Neural cell (in vitro differentiated cells): ENCODE data around the gene LRGUK. TPM values are rescaled to one million over a fixed set of nuclear protein-coding genes. Genes with fewer than 3 reads are reported as not detected.

Experiments used
- H2AFZ ChIP-seq: fragments of 200-600, 300-800 bp; sonication (generic), shearing (Covaris generic); 2 replicates; pipeline ENCODE4 v1.6.0; 2014; ENCODE audit warnings: low read depth, mild to moderate bottlenecking, antibody characterized with exemption, low read length, moderate library complexity
- H3F3A ChIP-seq: fragments of 200-600 bp; shearing (Covaris generic); 2 replicates; pipeline ENCODE4 v1.6.1; 2016; ENCODE audit warnings: mild to moderate bottlenecking, moderate library complexity, mixed read lengths, antibody characterized with exemption, low read length; ENCODE audit not compliant: insufficient read depth, poor library complexity, severe bottlenecking
- H3K27ac ChIP-seq: fragments of 200-600, 300-800 bp; sonication (generic), shearing (Covaris generic); 2 replicates; pipeline ENCODE4 v1.5.1; 2014; ENCODE audit warnings: mild to moderate bottlenecking, low read length, moderate library complexity
- H3K27me3 ChIP-seq: fragments of 300-800, 200-600 bp; sonication (generic), shearing (Covaris generic); 2 replicates; pipeline ENCODE4 v1.6.0; 2014; ENCODE audit warnings: mild to moderate bottlenecking, low read depth, low read length, moderate library complexity; ENCODE audit not compliant: insufficient read depth
- H3K36me3 ChIP-seq: fragments of 300-800, 200-600 bp; sonication (generic), shearing (Covaris generic); 2 replicates; pipeline ENCODE4 v1.5.1; 2014; ENCODE audit warnings: mild to moderate bottlenecking, antibody characterized with exemption, low read length, moderate library complexity; ENCODE audit not compliant: insufficient read depth
- H3K4me2 ChIP-seq: fragments of 300-800, 200-600 bp; sonication (generic), shearing (Covaris generic); 2 replicates; pipeline ENCODE4 v1.6.0; 2014; ENCODE audit warnings: mild to moderate bottlenecking, low read length
- H3K4me3 ChIP-seq: fragments of 300-800, 200-600 bp; sonication (generic), shearing (Covaris generic); 2 replicates; pipeline ENCODE4 v1.5.1; 2014; ENCODE audit warnings: mild to moderate bottlenecking, low read length, moderate library complexity
- H3K79me2 ChIP-seq: fragments of 200-600 bp; shearing (Covaris generic); replicated peaks from 2 replicates; pipeline ENCODE4 v1.6.0; 2014; ENCODE audit warnings: mild to moderate bottlenecking, low read length, moderate library complexity; ENCODE audit not compliant: insufficient read depth
- H3K9ac ChIP-seq: fragments of 300-800, 200-600 bp; sonication (generic), shearing (Covaris generic); 2 replicates; pipeline ENCODE4 v1.6.1; 2016; ENCODE audit warnings: mild to moderate bottlenecking, low read length, mixed read lengths
- H3K9me2 ChIP-seq: fragments of 200-600 bp; shearing (Covaris generic); 2 replicates; pipeline ENCODE4 v1.6.1; 2016; ENCODE audit warnings: mild to moderate bottlenecking, low read length, mixed read lengths; ENCODE audit not compliant: insufficient read depth
- H3K9me3 ChIP-seq: fragments of 200-600, 300-800 bp; sonication (generic), shearing (Covaris generic); 2 replicates; pipeline ENCODE4 v1.6.1; 2016; ENCODE audit warnings: mild to moderate bottlenecking, mixed run types, low read length, moderate library complexity, mixed read lengths
- H4K20me1 ChIP-seq: fragments of 200-600 bp; shearing (Covaris generic); 2 replicates; pipeline ENCODE4 v1.6.1; 2016; ENCODE audit warnings: mild to moderate bottlenecking, mixed run types; ENCODE audit not compliant: insufficient read depth
- CTCF ChIP-seq: fragments of 450-650 bp; IDR thresholded peaks from 2 replicates; pipeline ENCODE4 v1.5.1; 2014; ENCODE audit warnings: antibody characterized with exemption, mild to moderate bottlenecking, moderate library complexity; ENCODE audit not compliant: poor library complexity, severe bottlenecking
- EP300 ChIP-seq: fragments of 450-650 bp; conservative IDR thresholded peaks from 2 replicates; pipeline ENCODE4 v1.6.1; 2014; ENCODE audit warnings: antibody characterized with exemption, mild to moderate bottlenecking, moderate library complexity; ENCODE audit not compliant: poor library complexity, severe bottlenecking
- EZH2 ChIP-seq: fragments of 200-600, 300-800 bp; shearing (Covaris generic), sonication (generic); IDR thresholded peaks from 2 replicates; pipeline ENCODE4 v1.6.1; 2014; ENCODE audit warnings: antibody characterized with exemption, low read length, borderline replicate concordance, mild to moderate bottlenecking; ENCODE audit not compliant: insufficient read depth, poor library complexity, severe bottlenecking
- MXI1 ChIP-seq: fragments of 450-650 bp; conservative IDR thresholded peaks from 2 replicates; pipeline ENCODE4 v1.6.1; 2014; ENCODE audit warnings: antibody characterized with exemption, mild to moderate bottlenecking; ENCODE audit not compliant: poor library complexity, severe bottlenecking
- POLR2AphosphoS5 ChIP-seq: IDR thresholded peaks from 2 replicates; pipeline ENCODE4 v1.6.1; 2012
- RAD21 ChIP-seq: fragments of 450-650 bp; conservative IDR thresholded peaks from 2 replicates; pipeline ENCODE4 v1.6.1; 2014; ENCODE audit warnings: antibody characterized with exemption, mild to moderate bottlenecking, moderate library complexity
- REST ChIP-seq: IDR thresholded peaks from 2 replicates; pipeline ENCODE4 v1.6.1; 2012; ENCODE audit warnings: borderline replicate concordance
- SMC3 ChIP-seq: fragments of 450-650 bp; conservative IDR thresholded peaks from 2 replicates; pipeline ENCODE4 v1.6.1; 2014; ENCODE audit warnings: antibody characterized with exemption, mild to moderate bottlenecking, moderate library complexity; ENCODE audit not compliant: poor library complexity
- TAF1 ChIP-seq: IDR thresholded peaks from 2 replicates; pipeline ENCODE4 v1.6.1; 2012; ENCODE audit warnings: low read depth
- polyA plus RNA-seq: library from polyadenylated mRNA; depleted of rRNA; stranded (reverse); fragments of >200 nt; gene quantifications from 2 replicates; pipeline ENCODE4 v1.2.3, GENCODE V29; 2014

Gene LRGUK
- polyA plus RNA-seq, 1 donor from 2014 or later, result 4.9 TPM

GRCh38 chr7:134113655-134114054 lies 13.5 kb upstream of the LRGUK start:
- no peaks in the 10 kb centered on the region for H3K9me3 ChIP-seq
- no peak overlapping the region for H3K9ac ChIP-seq
- H3K79me2 ChIP-seq, result no peaks in the 10 kb centered on the region
- H3K4me3 ChIP-seq, result no peak overlapping the region
- no peaks in the 10 kb centered on the region for H3K9me2 ChIP-seq
- TF ChIP-seq POLR2AphosphoS5 (no peak), RAD21 (no peak), SMC3 (no peak), MXI1 (no peak), EZH2 (no peak)
- H3K27me3 ChIP-seq, result no peaks in the 10 kb centered on the region
- H4K20me1 ChIP-seq, result no peaks in the 10 kb centered on the region
- H2AFZ ChIP-seq, result no peak overlapping the region
- no peaks in the 10 kb centered on the region for H3F3A ChIP-seq
- H3K27ac ChIP-seq, result no peak overlapping the region
- no peaks in the 10 kb centered on the region for H3K36me3 ChIP-seq
- no peak overlapping the region for H3K4me2 ChIP-seq

- no peak overlapping the region for H2AFZ ChIP-seq
- no peaks in the 10 kb centered on the region for H3K27me3 ChIP-seq
- no peak for TF ChIP-seq POLR2AphosphoS5
- TF ChIP-seq TAF1, result no peak
- TF ChIP-seq REST, result no peak
- TF ChIP-seq EZH2, result no peak
- no peak for TF ChIP-seq SMC3
- no peak for TF ChIP-seq MXI1
- TF ChIP-seq RAD21, result no peak
- H3K36me3 ChIP-seq, result no peaks in the 10 kb centered on the region
- no peaks in the 10 kb centered on the region for H3F3A ChIP-seq
- H3K9me2 ChIP-seq, result no peaks in the 10 kb centered on the region
- no peaks in the 10 kb centered on the region for H3K9me3 ChIP-seq
- H3K4me2 ChIP-seq, result no peak overlapping the region
- H3K27ac ChIP-seq, result no peak overlapping the region
- H3K9ac ChIP-seq, result no peak overlapping the region
- H4K20me1 ChIP-seq, result no peaks in the 10 kb centered on the region
- no peaks in the 10 kb centered on the region for H3K79me2 ChIP-seq
- no peak overlapping the region for H3K4me3 ChIP-seq
Observed at GRCh38 chr7:134114992-134115391, 12.1 kb upstream of the LRGUK start.

GRCh38 chr7:134120405-134120804 lies 6.7 kb upstream of the LRGUK start:
- Histone ChIP-seq H3K9ac (no peak overlapping the region), H4K20me1 (no peaks in the 10 kb centered on the region), H2AFZ (no peak overlapping the region), H3K9me3 (no peaks in the 10 kb centered on the region), H3K4me2 (no peak overlapping the region), H3K27ac (no peak overlapping the region), H3F3A (no peaks in the 10 kb centered on the region), H3K9me2 (no peaks in the 10 kb centered on the region), H3K4me3 (no peak overlapping the region), H3K79me2 (no peaks in the 10 kb centered on the region), H3K27me3 (no peaks in the 10 kb centered on the region), H3K36me3 (no peaks in the 10 kb centered on the region)
- no peak for TF ChIP-seq TAF1
- TF ChIP-seq EP300, result no peak
- TF ChIP-seq EZH2, result no peak
- no peak for TF ChIP-seq MXI1
- no peak for TF ChIP-seq REST
- TF ChIP-seq RAD21, result no peak
- no peak for TF ChIP-seq POLR2AphosphoS5
- TF ChIP-seq SMC3, result no peak
- no peak for TF ChIP-seq CTCF
